ENCODE data around the gene FNDC3B. TPM values are rescaled to one million over a fixed set of nuclear protein-coding genes. Genes with fewer than 3 reads are reported as not detected.
A peak's percentile ranks its signal among the peaks of the same experiment; 100 is the strongest.

The FNDC3B gene
- total RNA-seq, 1 donor from 2014 or later = 290 TPM

DNA sequence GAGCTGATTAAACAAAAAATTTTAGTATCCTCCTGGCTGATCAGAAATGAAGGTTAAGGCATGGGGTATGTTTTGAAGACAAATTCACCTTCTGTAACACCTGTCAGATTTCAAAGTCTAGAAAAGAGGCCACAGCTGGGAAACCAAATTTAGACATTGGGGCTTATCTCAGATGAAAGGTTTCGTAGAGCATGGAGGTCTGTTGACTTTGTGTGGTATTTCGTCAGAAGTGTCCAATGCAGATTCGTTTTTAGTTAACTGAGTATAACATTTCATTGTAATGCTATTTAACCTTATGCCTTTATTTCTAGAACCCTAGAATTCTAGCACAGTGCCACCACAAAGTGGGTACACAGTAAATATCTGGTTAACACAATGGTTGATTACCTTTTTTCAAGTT, 61.7 kb downstream of the FNDC3B start:
- DNase-seq (ENCODE audit: low spot score) = no peak
- Mint-ChIP-seq H3K27ac (ENCODE audit: unreplicated experiment) (no peak overlapping the region), H3K36me3 (ENCODE audit: low read depth) (no peaks in the 10 kb centered on the region), H3K27me3 (ENCODE audit: low read depth) (no peaks in the 10 kb centered on the region), H3K9me3 (ENCODE audit: low read depth) (no peaks in the 10 kb centered on the region), H3K4me1 (ENCODE audit: low read depth) (peaks cover 94% of the 10 kb centered on the region), H3K4me3 (ENCODE audit: unreplicated experiment) (no peak overlapping the region)
- TF ChIP-seq CTCF (IDR thresholded peaks at IDR 0.05) = no peak

DNA sequence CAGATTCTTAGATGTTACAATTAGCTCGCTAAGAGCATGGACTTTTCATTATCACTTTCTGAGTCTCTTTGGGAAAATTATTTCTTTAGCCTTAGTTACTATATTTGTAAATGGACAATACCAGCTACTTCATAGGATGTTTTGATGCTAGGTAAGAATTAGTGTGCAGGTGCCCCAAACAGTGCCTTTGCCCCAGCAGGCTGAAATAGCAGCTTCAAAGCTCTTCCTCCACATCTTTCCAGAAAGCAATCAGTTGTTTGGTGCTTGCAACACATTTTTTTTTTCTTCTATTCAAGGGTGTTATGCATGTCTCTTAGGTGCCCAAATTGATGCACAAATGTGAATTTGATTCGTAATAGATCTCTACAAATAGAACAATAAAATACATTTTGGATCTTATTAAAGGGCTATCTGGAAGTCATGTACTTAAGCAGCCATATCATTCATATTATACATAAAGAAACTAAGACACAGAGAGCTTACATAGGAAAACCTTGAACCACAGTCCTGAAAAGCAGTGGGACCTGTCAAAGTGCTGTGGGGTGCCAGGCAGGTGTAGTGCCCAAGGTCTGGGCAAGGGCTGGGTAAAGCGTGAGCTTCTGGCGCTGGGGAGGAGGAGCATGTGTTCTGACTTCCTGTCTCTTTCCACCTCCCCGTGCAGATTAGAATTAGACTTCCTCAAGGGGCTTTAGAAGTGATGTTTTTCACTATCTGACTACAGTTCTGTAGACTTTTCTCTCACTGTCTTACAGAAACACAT, 62.9 kb downstream of the FNDC3B start:
- Mint-ChIP-seq H3K27me3 (ENCODE audit: low read depth) (no peaks in the 10 kb centered on the region), H3K9me3 (ENCODE audit: low read depth) (no peaks in the 10 kb centered on the region), H3K4me3 (ENCODE audit: unreplicated experiment) (no peak overlapping the region), H3K27ac (ENCODE audit: unreplicated experiment) (peak overlapping the region; percentile 95), H3K36me3 (ENCODE audit: low read depth) (peaks cover 5% of the 10 kb centered on the region), H3K4me1 (ENCODE audit: low read depth) (peaks cover 94% of the 10 kb centered on the region)
- no peak for TF ChIP-seq CTCF (IDR thresholded peaks at IDR 0.05)
- DNase-seq (ENCODE audit: low spot score) = no peak

GRCh38 chr3:172102883-172103310, 63.5 kb downstream of the FNDC3B start:
- no peak for TF ChIP-seq CTCF (IDR thresholded peaks at IDR 0.05)
- Mint-ChIP-seq H3K27me3 (ENCODE audit: low read depth) (no peaks in the 10 kb centered on the region), H3K36me3 (ENCODE audit: low read depth) (peaks cover 5% of the 10 kb centered on the region), H3K27ac (ENCODE audit: unreplicated experiment) (peak overlapping the region; percentile 95), H3K4me3 (ENCODE audit: unreplicated experiment) (peak overlapping the region; percentile 31), H3K9me3 (ENCODE audit: low read depth) (no peaks in the 10 kb centered on the region), H3K4me1 (ENCODE audit: low read depth) (peaks cover 96% of the 10 kb centered on the region)
- no peak for DNase-seq (ENCODE audit: low spot score)

DNA sequence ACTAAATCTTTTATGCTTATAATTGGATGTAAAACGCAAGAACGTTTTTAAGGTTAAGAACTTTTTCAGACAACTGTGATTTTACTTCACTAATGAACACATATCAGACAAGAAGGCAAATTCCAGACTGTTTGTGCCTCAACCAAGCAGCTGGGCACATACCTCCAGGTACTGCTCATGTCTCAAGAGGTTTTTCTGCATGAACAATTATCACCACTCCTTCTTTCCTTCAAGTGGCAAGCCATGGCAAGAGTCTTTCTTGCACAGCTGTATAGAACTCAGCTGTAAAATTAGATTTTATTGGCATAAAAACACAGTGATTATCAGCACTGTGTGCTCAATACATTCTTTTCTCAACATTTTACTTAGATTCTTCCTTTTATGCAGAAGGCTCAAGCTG, 64.3 kb downstream of the FNDC3B start:
- Mint-ChIP-seq H3K9me3 (ENCODE audit: low read depth) (no peaks in the 10 kb centered on the region), H3K4me1 (ENCODE audit: low read depth) (peaks cover 96% of the 10 kb centered on the region), H3K4me3 (ENCODE audit: unreplicated experiment) (peak overlapping the region; percentile 14), H3K27ac (ENCODE audit: unreplicated experiment) (peak overlapping the region; percentile 95), H3K27me3 (ENCODE audit: low read depth) (no peaks in the 10 kb centered on the region), H3K36me3 (ENCODE audit: low read depth) (peaks cover 5% of the 10 kb centered on the region)
- no peak for DNase-seq (ENCODE audit: low spot score)
- no peak for TF ChIP-seq CTCF (IDR thresholded peaks at IDR 0.05)

- no peak for DNase-seq (ENCODE audit: low spot score)
- no peaks in the 10 kb centered on the region for H3K27me3 Mint-ChIP-seq (ENCODE audit: low read depth)
- H3K4me3 Mint-ChIP-seq (ENCODE audit: unreplicated experiment) = peak overlapping the region; percentile 26
- peaks cover 5% of the 10 kb centered on the region for H3K36me3 Mint-ChIP-seq (ENCODE audit: low read depth)
- H3K4me1 Mint-ChIP-seq (ENCODE audit: low read depth) = peaks cover 93% of the 10 kb centered on the region
- H3K27ac Mint-ChIP-seq (ENCODE audit: unreplicated experiment) = peak overlapping the region; percentile 95
- TF ChIP-seq CTCF (IDR thresholded peaks at IDR 0.05) = no peak
- no peaks in the 10 kb centered on the region for H3K9me3 Mint-ChIP-seq (ENCODE audit: low read depth)
Measured at GRCh38 chr3:172104471-172105072, 65.2 kb downstream of the FNDC3B start.

Measured in chondrocyte (in vitro differentiated cells).